Keratinocyte (primary cell): ENCODE results near the gene CDH22. TPM values are rescaled to one million over a fixed set of nuclear protein-coding genes. Genes with fewer than 3 reads are reported as not detected.

Experiments used
- DNase-seq: peaks from one replicate; pipeline ENCODE4 v3.0.0-alpha.2; 2011; ENCODE audit warnings: low read depth, missing footprints, low spot score
- FAIRE-seq: peaks from 2 replicates; lab custom pipeline; 2011; peaks lifted over from hg19 to GRCh38; lab: Jason Lieb, UNC
- H2AFZ ChIP-seq: 2 replicates; pipeline ENCODE4 v1.6.0; 2012; ENCODE audit warnings: low read length, control low read depth, inconsistent platforms; ENCODE audit not compliant: control insufficient read depth
- H3K27ac ChIP-seq: 2 replicates; pipeline ENCODE4 v1.5.1; 2011; ENCODE audit warnings: low read length; ENCODE audit not compliant: control insufficient read depth, insufficient read depth
- H3K27me3 ChIP-seq: 3 replicates; pipeline ENCODE4 v1.6.0; 2011; ENCODE audit warnings: low read length; ENCODE audit not compliant: control insufficient read depth, insufficient read depth; ENCODE audit errors: extremely low read depth
- H3K36me3 ChIP-seq, 2 experiments: 2 replicates in 1 of 2; 3 replicates in 1 of 2; pipeline ENCODE4 v1.5.1; 2011; ENCODE audit warnings: low read length in 2 of 2, mild to moderate bottlenecking in 1 of 2; ENCODE audit not compliant: control insufficient read depth in 2 of 2, insufficient read depth in 2 of 2; ENCODE audit errors: extremely low read depth in 1 of 2
- H3K4me1 ChIP-seq: 3 replicates; pipeline ENCODE4 v1.5.1; 2011; ENCODE audit warnings: low read length; ENCODE audit not compliant: control insufficient read depth, insufficient read depth; ENCODE audit errors: extremely low read depth
- H3K4me2 ChIP-seq: 3 replicates; pipeline ENCODE4 v1.6.0; 2011; ENCODE audit warnings: low read depth, low read length; ENCODE audit not compliant: control insufficient read depth, insufficient read depth; ENCODE audit errors: extremely low read depth
- H3K4me3 ChIP-seq, 3 experiments: fragments of 200-600 bp in 1 of 3; sonication (generic) in 1 of 3; 2 replicates in 2 of 3; 3 replicates in 1 of 3; pipeline ENCODE4 v1.5.1; 2011 to 2016; ENCODE audit warnings: low read length in 3 of 3, mild to moderate bottlenecking in 3 of 3, control low read depth in 2 of 3, inconsistent platforms in 1 of 3, low read depth in 1 of 3, mixed read lengths in 1 of 3, mixed run types in 1 of 3, moderate library complexity in 1 of 3; ENCODE audit not compliant: control insufficient read depth in 2 of 3, insufficient read depth in 2 of 3; ENCODE audit errors: extremely low read depth in 1 of 3
- H3K79me2 ChIP-seq: 2 replicates; pipeline ENCODE4 v1.6.0; 2012; ENCODE audit warnings: low read length; ENCODE audit not compliant: control insufficient read depth, insufficient read depth
- H3K9ac ChIP-seq: 3 replicates; pipeline ENCODE4 v1.6.0; 2011; ENCODE audit warnings: low read length; ENCODE audit not compliant: control insufficient read depth, insufficient read depth; ENCODE audit errors: extremely low read depth
- H3K9me1 ChIP-seq: 3 replicates; pipeline ENCODE4 v1.6.0; 2011; ENCODE audit warnings: low read length; ENCODE audit not compliant: control insufficient read depth, insufficient read depth; ENCODE audit errors: extremely low read depth
- H3K9me3 ChIP-seq: 2 replicates; pipeline ENCODE4 v1.5.1; 2012; ENCODE audit warnings: low read depth, low read length; ENCODE audit not compliant: control insufficient read depth
- H4K20me1 ChIP-seq: 3 replicates; pipeline ENCODE4 v1.6.0; 2011; ENCODE audit warnings: low read length; ENCODE audit not compliant: control insufficient read depth, insufficient read depth; ENCODE audit errors: extremely low read depth
- EZH2 ChIP-seq: IDR thresholded peaks from one replicate; pipeline ENCODE4 v1.6.1; 2012; ENCODE audit warnings: inconsistent platforms, mild to moderate bottlenecking, low read length, moderate library complexity
- dilution Hi-C: fragments of 300-500 bp; cut with MboI; formaldehyde crosslinking; loops from one replicate; pipeline ENCODE4 v1.7.0; 2020; ENCODE audit warnings: low sequenced_read_pairs; ENCODE audit not compliant: extremely low pct_ligation_motif_present
- polyA plus RNA-seq, 5 experiments: library from polyadenylated mRNA; depleted of rRNA in 3 of 5; stranded (reverse) in 3 of 5; stranded (forward) in 1 of 5; unstranded in 1 of 5; fragments of >200 nt; gene quantifications; 1 replicate in 1 of 5; 2 replicates in 3 of 5; 3 replicates in 1 of 5; pipeline versions ENCODE4 v1.2.1 to v1.2.3, GENCODE V29; 2011 to 2012; ENCODE audit warnings: missing spikeins in 2 of 5, low read depth in 1 of 5, low replicate concordance in 1 of 5
- TF ChIP-seq, protein P1 (sequence below), 3 experiments: IDR thresholded peaks in 1 of 3; conservative IDR thresholded peaks in 1 of 3; optimal IDR thresholded peaks in 1 of 3; 2 replicates in 2 of 3; 3 replicates in 1 of 3; pipeline versions ENCODE3 to v1.5.1; 2011; ENCODE audit warnings: low read length in 3 of 3, mild to moderate bottlenecking in 3 of 3, moderate library complexity in 2 of 3, control low read depth in 1 of 3, inconsistent platforms in 1 of 3; ENCODE audit not compliant: insufficient read depth in 2 of 3; ENCODE audit errors: extremely low read depth in 1 of 3

Gene CDH22
- polyA plus RNA-seq, 1 donor (not counting 4 experiments of a cell fraction or from before 2014, with no cell fraction given), result not detected

DNA sequence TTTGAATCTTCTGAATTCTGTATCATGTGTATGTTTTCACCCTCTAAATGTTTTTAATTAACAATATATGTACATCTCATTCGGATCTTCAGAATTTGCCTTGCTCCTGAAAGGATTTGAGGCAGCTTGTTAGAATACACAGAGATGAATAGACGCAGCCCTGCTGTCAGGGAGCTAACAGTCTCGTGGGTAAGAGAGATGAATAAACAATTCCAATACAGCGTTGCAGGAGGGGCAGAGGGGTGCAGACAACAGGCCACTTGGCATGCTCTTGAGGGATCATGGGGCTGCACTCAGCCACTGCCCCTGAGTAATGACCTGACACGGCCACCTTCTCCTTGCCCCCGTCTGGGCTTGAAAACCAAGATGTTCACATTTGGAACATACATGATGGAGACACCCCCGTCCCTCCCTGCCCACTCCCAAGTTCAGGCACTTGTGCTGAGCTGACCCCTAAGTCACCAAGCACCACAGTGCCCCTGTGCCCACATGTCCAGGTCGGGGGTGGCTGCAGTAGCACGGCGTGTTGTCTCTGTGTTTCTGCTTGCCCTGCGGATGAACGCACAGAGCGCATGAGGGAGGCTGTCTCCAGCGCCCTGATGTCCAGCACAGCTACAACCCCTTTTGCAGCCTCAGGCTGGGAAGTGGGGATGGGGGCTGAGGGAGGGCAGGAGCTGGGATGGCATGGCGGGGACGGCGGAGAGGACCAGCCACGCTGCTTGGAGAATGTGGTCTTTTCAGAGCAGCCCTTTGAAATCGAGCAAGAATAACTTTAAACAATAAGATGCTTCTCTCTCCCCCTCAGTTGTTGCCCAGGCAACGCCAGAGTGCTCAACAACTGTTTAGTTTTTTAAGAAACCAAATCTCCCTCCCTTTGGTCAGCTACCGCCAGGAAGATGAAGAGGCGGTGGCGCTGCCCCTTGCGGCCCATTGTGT, 33.0 kb upstream of the CDH22 start:
- no peaks in the 10 kb centered on the region for H3K9me3 ChIP-seq
- H4K20me1 ChIP-seq, result no peaks in the 10 kb centered on the region
- H3K27me3 ChIP-seq, result peaks cover 31% of the 10 kb centered on the region
- dilution Hi-C loops, result no loop called here
- FAIRE-seq (no peak), DNase-seq (no peak)
- no peaks in the 10 kb centered on the region for H3K79me2 ChIP-seq
- TF ChIP-seq, protein P1, sequence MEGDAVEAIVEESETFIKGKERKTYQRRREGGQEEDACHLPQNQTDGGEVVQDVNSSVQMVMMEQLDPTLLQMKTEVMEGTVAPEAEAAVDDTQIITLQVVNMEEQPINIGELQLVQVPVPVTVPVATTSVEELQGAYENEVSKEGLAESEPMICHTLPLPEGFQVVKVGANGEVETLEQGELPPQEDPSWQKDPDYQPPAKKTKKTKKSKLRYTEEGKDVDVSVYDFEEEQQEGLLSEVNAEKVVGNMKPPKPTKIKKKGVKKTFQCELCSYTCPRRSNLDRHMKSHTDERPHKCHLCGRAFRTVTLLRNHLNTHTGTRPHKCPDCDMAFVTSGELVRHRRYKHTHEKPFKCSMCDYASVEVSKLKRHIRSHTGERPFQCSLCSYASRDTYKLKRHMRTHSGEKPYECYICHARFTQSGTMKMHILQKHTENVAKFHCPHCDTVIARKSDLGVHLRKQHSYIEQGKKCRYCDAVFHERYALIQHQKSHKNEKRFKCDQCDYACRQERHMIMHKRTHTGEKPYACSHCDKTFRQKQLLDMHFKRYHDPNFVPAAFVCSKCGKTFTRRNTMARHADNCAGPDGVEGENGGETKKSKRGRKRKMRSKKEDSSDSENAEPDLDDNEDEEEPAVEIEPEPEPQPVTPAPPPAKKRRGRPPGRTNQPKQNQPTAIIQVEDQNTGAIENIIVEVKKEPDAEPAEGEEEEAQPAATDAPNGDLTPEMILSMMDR (optimal IDR thresholded peaks at IDR 0.05 in 1 of 3, IDR thresholded peaks at IDR 0.05 in 1 of 3, conservative IDR thresholded peaks at IDR 0.05 in 1 of 3; ENCODE audit: extremely low read depth in 1 of 3, insufficient read depth in 2 of 3, low read length in 3 of 3), result no peak
- no peak for TF ChIP-seq EZH2
- H3K4me2 ChIP-seq, result no peak overlapping the region
- H3K4me1 ChIP-seq, result peaks cover 8% of the 10 kb centered on the region
- no peaks in the 10 kb centered on the region for H3K9me1 ChIP-seq
- no peak overlapping the region for H3K27ac ChIP-seq
- no peaks in the 10 kb centered on the region for H3K36me3 ChIP-seq
- no peak overlapping the region for H3K9ac ChIP-seq
- H3K4me3 ChIP-seq, result no peak overlapping the region
- no peak overlapping the region for H2AFZ ChIP-seq

DNA sequence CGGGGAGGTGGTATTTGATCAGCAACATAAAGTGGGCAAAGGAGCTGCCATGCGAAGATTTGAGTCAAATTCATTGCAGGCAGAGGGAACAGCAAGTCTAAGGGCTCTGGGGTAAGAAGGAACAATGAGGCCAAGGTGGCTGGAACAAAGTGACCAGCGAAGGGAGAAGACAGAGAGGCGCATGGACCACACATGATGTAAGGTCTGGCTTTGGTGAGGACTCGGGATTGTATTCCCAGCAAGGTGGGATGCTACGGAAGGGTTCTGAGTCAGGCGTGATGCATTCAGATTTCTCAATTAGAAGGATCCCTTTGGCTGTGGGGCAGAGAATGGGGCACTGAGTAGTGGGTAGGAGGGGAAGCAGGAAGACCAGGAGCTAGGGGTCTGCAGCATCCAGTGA, 30.7 kb upstream of the CDH22 start:
- Histone ChIP-seq H4K20me1 (no peaks in the 10 kb centered on the region), H3K9ac (no peak overlapping the region), H3K27me3 (peaks cover 33% of the 10 kb centered on the region), H3K4me1 (peaks cover 8% of the 10 kb centered on the region), H3K9me1 (no peaks in the 10 kb centered on the region), H3K27ac (no peak overlapping the region), H2AFZ (no peak overlapping the region), H3K79me2 (no peaks in the 10 kb centered on the region), H3K9me3 (no peaks in the 10 kb centered on the region), H3K4me2 (no peak overlapping the region), H3K4me3 (no peak overlapping the region), H3K36me3 (no peaks in the 10 kb centered on the region)
- dilution Hi-C loops, result no loop called here
- TF ChIP-seq EZH2, result no peak
- TF ChIP-seq, protein P1 (optimal IDR thresholded peaks at IDR 0.05 in 1 of 3, IDR thresholded peaks at IDR 0.05 in 1 of 3, conservative IDR thresholded peaks at IDR 0.05 in 1 of 3; ENCODE audit: extremely low read depth in 1 of 3, insufficient read depth in 2 of 3, low read length in 3 of 3), result no peak
- FAIRE-seq (no peak), DNase-seq (no peak)
